ENCODE measurements around the gene TPSB2. TPM values are rescaled to one million over a fixed set of nuclear protein-coding genes. Genes with fewer than 3 reads are reported as not detected.
"Not testable (repeated sequence)": the region's sequence is repeated elsewhere in the genome, so short reads cannot be mapped to it uniquely, and the experiment has no call there.

TPSB2 gene
- total RNA-seq, 6 experiments from 2014 or later: 0.24 to 1.6 (median 0.83) TPM; not detected in 2

DNA sequence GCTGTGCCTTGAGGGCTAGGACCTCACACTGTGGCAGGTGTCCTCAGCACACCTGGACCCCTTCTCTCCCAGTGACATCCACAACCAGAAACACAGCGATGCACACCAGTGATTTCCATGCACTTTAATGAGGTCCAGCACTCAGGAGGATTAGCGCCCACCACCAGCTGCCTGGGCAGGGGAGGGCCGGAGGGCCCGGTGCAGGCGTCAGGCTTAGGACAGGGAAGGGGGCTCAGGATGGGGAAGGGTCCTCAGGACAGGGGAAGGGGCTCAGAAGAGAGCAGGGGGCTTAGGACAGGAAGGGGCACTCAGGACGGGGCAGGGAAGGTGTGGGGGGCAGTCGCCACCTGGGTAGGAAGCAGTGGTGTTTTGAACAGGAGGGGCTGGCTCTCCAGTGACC is 1.8 kb downstream of the TPSB2 start:
- intact Hi-C loops (cut with DNase I); H3K4me3 ChIP-seq; H3K9me3 ChIP-seq; DNase-seq; H3K27me3 ChIP-seq; H3K36me3 ChIP-seq; ATAC-seq; H3K27ac ChIP-seq: not testable (repeated sequence)
- H3K4me1 ChIP-seq: peaks cover 0 to 10% (median 4%) of the 10 kb centered on the region in 4 donors
- WGBS (ENCODE audit: insufficient coverage, low coverage, low lambda C conversion rate, missing lambda C conversion rate): 69% methylated on average over 6 of the region's 7 CpGs

DNA sequence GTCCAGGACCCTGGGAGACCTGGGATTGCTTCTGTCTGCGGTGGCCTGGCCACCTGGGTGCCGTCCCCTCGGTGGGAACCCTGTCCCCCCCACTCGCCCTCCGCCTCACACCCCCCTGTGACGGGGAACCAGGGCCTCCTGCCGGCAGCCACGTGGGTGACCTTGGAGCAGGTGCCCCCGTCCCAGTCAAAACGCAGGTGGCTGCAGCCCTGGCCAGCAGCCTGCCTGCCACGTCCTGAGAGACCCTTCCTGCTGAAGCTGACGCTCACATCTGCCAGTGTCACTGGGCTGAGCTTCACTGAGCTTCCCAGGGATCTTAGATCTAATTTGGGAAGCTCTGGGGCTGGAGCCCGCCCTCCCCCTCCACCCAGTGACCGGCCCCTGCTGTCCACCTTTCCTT is 3.3 kb downstream of the TPSB2 start:
- no CpG with 5 or more reads among the region's 14 CpGs for WGBS (ENCODE audit: insufficient coverage, low coverage, low lambda C conversion rate, missing lambda C conversion rate)
- ATAC-seq; H3K4me3 ChIP-seq; DNase-seq; intact Hi-C loops (cut with DNase I); H3K9me3 ChIP-seq; H3K36me3 ChIP-seq; H3K27me3 ChIP-seq; H3K27ac ChIP-seq: not testable (repeated sequence)
- peaks cover 0 to 10% (median 4%) of the 10 kb centered on the region in 4 donors for H3K4me1 ChIP-seq

DNA sequence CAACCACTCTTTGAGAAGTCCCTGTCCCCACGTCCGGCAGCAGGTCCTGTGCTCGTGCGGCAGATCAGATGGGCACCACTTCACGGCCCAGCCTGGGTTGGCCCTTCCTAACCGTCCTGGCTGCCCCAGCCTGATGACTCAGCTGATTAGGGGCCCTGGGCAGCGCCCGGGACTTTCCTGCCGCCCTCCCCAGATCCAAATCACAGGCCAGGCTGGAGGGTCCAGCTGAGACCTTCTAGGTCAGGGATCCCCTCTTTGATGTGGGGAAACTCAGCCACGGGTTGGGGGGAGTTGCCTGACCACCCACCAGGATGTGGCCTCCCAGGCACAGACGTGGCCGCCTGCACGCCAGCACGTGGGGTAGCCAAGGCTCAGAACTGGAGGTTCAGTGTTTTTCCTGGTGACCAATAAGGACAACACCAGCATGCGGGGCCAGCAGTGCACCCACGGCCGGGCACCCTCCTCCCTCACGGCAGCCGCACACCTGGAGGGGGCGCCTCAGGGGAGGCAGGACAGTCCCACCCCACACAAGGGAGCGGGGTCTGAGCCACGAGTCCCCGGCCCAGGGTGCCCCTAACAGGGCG is 4.2 kb downstream of the TPSB2 start:
- H3K27ac ChIP-seq; H3K36me3 ChIP-seq; H3K27me3 ChIP-seq; H3K4me3 ChIP-seq; intact Hi-C loops (cut with DNase I); H3K9me3 ChIP-seq: not testable (repeated sequence)
- WGBS (ENCODE audit: insufficient coverage, low coverage, low lambda C conversion rate, missing lambda C conversion rate): no CpG with 5 or more reads among the region's 24 CpGs
- peaks cover 0 to 10% (median 4%) of the 10 kb centered on the region in 4 donors for H3K4me1 ChIP-seq
- ATAC-seq: peak; percentile 56 to 76 (median 66)
- peak in 1 of 3 donors; percentile 61 for DNase-seq

DNA sequence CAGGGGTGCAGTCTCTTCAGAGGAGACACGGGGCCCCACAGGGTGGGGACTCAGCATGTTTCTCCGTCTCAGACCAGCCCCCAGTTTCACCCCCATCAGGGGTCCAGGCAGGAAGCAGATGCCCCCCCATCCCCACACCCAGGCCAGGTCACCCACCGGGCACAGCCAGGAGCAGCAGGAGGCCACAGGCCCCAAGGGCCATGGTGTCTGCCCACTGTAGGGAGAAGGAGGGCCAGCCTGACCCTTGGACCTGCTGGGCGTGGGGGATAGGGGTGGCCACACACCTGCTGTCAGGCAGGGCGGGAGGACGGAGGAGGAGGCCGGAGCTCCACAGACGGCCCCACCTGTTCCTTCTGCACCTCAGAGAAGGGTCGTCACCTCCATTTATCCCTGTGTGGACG is 4.9 kb downstream of the TPSB2 start, which contains the start of gene TPSG1:
Gene TPSG1 (minus strand): TSS at position 218 of the 401 bp plus-strand sequence. CDS start 16 bp downstream, at position 202.
- Histone ChIP-seq H3K27ac (no peak within 1 kb of the TSS), H3K27me3 (no peaks in the 10 kb centered on the region), H3K9me3 (no peaks in the 10 kb centered on the region), H3K4me3 (no peak within 1 kb of the TSS), H3K4me1 (peaks cover 0 to 10% (median 4%) of the 10 kb centered on the region in 4 donors), H3K36me3 (no peaks in the 10 kb centered on the region)
- ATAC-seq: peak in 2 of 4 donors; percentile 12 to 55
- no peak for DNase-seq
- TF ChIP-seq, protein P1, sequence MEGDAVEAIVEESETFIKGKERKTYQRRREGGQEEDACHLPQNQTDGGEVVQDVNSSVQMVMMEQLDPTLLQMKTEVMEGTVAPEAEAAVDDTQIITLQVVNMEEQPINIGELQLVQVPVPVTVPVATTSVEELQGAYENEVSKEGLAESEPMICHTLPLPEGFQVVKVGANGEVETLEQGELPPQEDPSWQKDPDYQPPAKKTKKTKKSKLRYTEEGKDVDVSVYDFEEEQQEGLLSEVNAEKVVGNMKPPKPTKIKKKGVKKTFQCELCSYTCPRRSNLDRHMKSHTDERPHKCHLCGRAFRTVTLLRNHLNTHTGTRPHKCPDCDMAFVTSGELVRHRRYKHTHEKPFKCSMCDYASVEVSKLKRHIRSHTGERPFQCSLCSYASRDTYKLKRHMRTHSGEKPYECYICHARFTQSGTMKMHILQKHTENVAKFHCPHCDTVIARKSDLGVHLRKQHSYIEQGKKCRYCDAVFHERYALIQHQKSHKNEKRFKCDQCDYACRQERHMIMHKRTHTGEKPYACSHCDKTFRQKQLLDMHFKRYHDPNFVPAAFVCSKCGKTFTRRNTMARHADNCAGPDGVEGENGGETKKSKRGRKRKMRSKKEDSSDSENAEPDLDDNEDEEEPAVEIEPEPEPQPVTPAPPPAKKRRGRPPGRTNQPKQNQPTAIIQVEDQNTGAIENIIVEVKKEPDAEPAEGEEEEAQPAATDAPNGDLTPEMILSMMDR (IDR thresholded peaks at IDR 0.05): no peak
- no peak for TF ChIP-seq POLR2A (IDR thresholded peaks at IDR 0.05)
- intact Hi-C loops (cut with DNase I): no loop called here
- 52% methylated on average over 6 of the region's 10 CpGs for WGBS (ENCODE audit: insufficient coverage, low coverage, low lambda C conversion rate, missing lambda C conversion rate)

DNA sequence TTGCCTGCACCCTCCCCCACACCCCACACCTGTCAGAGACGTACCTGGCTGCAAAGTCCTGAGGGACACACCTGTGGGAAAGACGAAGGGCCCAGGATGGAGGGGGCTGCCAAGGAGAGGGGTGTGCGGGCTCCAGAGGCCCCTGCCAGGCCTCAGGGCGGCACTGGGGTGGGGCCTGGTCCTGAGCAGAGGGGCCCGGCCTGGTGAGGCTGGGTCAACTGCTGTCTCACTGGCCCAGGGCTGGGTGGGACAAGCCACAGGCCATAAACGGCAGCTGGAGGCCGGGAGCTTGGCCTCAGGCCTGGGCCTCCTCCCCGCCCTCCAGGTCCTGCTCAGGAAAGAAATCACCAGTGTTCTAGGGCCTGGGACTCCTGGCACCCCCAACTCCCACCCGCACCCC is 5.4 kb downstream of the TPSB2 start:
- intact Hi-C loops (cut with DNase I): no loop called here
- Histone ChIP-seq H3K9me3 (no peaks in the 10 kb centered on the region), H3K27me3 (no peaks in the 10 kb centered on the region), H3K4me3 (no peak overlapping the region), H3K27ac (no peak overlapping the region), H3K36me3 (no peaks in the 10 kb centered on the region), H3K4me1 (peaks cover 0 to 10% (median 4%) of the 10 kb centered on the region in 4 donors)
- TF ChIP-seq POLR2A (IDR thresholded peaks at IDR 0.05): no peak
- TF ChIP-seq, protein P1 (IDR thresholded peaks at IDR 0.05): no peak
- no peak for DNase-seq
- ATAC-seq: no peak
- WGBS (ENCODE audit: insufficient coverage, low coverage, low lambda C conversion rate, missing lambda C conversion rate): no CpG with 5 or more reads among the region's 9 CpGs

DNA sequence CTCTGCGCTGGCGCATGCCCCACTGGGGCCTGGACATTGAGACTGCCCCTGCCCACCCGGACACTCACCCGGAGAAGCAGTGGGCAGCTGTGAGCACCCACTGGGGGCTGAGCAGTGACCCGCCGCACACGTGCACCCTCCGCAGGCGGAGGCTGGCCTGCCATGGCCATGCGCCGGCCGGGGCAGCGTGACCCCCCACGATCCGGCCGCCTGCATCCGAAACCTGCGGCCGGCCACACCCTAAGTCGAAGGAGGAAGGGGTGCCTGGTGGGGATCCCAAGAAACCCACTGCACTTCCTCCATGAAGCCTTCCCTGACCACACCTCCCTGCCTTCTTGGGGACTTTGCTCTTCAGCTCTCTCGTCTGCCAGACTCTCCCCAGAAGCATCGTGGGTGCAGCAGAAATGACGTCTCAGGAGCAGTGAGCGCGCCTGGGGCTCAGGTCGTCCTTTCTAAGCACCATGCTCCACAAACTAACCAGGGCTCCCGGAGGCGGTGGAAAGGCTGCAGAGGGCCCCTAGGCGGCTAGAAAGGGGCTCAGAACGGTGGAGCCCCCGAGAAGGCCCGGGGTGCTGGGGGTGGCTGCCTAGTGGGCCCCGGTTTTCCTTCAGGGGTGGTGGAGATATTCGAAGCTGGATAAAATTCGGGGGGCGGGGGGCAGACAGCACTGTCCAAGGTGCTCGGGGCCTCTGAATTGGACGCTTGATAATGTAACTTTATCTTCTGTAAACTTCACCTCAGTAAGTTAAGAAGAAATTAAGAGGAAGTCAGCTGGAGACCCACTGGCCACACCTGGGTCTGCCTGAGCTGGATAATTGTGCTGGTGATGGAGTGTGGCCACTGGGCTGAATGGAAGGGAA is 6.4 kb downstream of the TPSB2 start:
- Histone ChIP-seq H3K9me3 (no peaks in the 10 kb centered on the region), H3K4me1 (peaks cover 0 to 10% (median 4%) of the 10 kb centered on the region in 4 donors), H3K36me3 (no peaks in the 10 kb centered on the region), H3K4me3 (no peak overlapping the region), H3K27ac (no peak overlapping the region), H3K27me3 (no peaks in the 10 kb centered on the region)
- no peak for TF ChIP-seq POLR2A (IDR thresholded peaks at IDR 0.05)
- TF ChIP-seq, protein P1 (IDR thresholded peaks at IDR 0.05): no peak
- intact Hi-C loops (cut with DNase I): no loop called here
- 84% methylated on average over 11 of the region's 38 CpGs for WGBS (ENCODE audit: insufficient coverage, low coverage, low lambda C conversion rate, missing lambda C conversion rate)
- ATAC-seq: no peak
- DNase-seq: no peak

All from right lobe of liver (tissue), 6 donors.